NCI-H1092 treated with DMSO at 0.1 percent for 48 hours (cell line): ENCODE measurements around the gene CLEC3B.

Source experiments
- DNase-seq: peaks from one replicate; lab custom pipeline; 2025; lab: John Stamatoyannopoulos, UW

CLEC3B gene

DNA sequence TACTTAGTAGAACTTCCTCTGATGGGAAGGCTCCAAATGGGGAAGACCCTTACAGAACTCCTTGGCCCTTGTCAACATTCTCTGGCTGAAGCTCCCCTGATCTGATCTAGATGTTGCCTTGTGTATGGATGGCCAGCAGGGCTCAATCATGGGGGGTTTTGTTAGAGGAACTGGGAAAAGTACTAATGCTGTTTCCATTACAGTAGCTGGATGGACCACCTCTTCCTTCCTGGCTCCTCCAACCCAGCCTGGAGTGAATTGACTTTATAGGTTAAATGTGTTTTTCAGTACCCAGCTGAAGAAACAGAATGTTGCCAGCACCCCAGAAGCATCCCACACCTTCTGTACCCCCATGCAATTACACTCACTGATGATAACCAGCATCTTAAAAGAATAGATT, 22.7 kb upstream of the CLEC3B start:
- no peak for DNase-seq

DNA sequence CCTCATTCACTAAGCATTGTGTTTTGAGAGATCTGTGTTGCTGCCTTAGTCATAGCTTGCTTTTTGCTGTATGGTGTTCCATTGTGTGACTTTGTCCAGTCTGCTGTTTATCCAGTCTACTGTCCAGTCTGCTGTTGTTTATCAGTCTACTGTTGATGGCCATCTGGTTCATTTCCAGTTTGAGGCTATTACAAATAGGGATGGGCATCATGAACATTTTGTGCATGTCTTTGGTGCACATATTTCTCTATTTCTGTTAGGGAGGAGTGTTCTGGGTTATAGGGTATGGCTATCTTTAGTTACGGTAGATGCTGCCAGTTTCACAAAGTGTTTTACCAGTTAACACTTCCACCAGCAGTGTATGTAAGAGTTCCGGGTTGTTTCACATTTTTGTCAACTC, 22.2 kb upstream of the CLEC3B start:
- DNase-seq = no peak

DNA sequence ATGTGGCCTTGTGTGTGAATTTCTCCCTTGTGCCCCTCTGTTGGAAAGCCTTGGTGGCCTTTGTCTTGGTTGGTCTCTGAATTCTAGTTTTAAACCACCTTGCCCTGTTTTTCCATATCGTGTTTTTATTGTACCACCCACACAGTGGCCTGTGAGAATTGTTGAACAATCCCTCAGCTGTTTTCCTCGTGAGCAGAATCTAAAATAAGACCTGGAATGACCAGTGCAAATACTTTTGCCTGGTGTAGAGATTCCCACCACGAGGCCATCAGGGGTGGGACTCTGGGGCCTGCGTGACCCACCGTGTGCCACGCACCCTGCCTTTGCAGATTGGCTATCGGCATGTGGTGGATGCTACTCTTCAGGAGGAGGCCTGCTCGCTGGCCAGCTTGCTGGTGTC, 19.0 kb upstream of the CLEC3B start:
- DNase-seq = no peak

DNA sequence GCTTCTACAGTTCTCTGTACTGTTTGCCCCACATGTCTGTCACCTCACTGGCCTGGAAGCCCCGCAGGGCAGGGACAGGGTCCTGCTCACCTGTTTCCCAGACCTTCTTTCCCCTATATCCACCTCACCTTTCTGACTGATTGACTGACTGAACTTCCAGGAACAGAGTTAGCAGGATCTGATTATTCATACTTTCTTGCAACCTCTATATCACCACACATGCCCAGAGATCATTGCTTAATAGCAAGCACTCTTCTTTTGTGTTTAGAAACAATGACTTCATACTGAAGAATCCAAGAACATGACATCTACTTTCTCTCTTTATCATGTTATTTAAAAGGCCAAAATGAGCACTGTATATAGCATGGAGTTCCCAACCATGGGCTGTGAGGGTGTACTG, 18.0 kb upstream of the CLEC3B start:
- no peak for DNase-seq

DNA sequence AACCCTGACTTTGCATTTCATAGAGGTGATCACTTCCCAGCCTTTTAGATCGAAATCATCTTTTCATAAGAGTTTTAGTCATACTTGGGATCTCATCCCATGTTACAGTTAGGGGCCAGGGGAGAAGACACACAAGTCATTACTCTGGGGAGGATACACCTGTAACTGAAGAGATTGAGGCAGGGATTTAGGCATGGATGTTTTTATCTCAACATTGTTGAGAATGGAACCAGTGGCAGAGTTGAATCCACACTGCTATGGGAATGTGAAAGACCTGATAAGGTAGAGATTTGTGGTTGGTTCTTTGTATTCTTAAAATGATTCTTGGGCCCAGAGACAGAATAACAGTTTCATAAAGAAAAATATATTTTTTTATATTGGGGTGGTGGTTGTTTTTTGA, 16.2 kb upstream of the CLEC3B start:
- DNase-seq = no peak

DNA sequence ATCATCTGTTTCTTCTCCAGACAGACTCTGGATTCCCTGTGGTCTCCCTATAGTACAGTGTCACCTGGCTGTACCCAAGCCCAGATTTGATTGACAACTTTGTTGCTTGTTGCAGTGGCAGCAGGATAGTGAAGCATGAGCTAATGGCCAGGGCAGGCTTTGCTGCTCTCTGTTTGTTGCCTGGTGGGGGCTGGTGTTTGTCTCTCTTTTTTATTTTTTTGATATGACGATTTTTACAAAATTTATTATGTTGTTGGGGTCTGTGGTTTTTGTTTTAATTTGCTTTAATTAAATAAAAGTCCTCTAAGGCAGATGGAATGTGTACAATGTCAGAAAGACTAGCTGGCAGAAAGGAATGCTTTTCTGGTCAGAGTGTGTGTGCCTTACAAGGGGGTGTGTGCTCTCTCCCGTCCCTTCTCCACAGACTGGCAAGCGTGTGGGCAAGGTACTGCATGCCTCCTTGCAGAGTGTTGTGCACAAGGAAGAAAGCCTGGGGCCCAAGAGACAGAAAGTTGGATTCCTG, 15.2 kb upstream of the CLEC3B start:
- no peak for DNase-seq

DNA sequence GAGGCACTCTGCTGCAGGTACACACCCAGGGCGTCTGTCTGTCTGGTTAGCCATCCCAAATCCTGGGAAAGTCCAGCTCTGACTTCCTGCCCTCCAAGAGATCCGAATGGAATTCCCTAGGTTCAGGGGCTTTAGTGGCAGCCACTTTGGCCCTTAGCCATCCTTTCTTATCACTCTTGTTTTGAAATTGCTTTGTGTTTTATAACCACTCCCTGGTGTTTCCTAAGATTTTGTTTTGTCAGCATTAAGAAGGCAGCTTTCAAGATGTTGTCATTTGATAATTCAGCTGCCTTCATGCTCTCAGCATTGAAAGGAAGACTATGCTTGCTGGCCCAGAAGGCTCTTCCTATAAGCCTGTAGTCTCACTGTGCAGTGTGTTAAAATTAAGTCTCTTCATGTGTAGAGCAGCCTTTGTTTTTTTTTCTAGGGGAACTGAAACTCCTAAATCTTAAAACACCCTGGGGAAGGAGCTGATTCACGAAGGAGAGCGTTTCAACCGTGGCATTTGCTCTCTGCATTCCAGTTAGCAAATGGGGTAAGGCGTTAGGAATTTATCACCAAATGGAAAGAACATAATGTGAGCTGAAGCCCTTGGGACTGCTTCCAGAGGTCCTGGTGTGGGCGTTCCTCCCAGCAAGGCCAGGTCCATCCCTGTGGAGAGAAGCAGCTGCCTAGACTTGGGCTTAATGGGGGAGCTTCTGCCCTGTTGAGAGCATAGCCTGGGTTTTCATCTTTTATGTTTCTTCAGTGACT, 14.2 kb upstream of the CLEC3B start:
- no peak for DNase-seq

DNA sequence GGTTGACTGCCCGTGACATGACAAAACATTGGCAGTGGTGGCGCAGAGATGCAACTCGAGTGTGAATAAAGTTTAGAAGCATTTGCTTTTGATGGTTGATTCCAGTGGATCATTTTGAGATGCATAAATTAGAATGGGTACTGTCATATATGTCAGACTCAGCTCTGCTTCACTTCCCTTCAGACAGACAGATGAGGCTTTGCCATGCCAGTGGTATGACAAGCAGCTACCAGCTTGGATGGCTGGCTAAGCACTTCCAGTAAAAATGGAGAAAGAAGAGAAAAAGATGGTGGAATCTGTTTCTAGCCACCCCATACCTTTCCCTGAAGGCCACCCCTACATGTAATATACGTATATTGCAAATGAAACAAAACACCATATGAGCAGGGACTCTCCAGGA, 13.5 kb upstream of the CLEC3B start:
- DNase-seq = no peak

DNA sequence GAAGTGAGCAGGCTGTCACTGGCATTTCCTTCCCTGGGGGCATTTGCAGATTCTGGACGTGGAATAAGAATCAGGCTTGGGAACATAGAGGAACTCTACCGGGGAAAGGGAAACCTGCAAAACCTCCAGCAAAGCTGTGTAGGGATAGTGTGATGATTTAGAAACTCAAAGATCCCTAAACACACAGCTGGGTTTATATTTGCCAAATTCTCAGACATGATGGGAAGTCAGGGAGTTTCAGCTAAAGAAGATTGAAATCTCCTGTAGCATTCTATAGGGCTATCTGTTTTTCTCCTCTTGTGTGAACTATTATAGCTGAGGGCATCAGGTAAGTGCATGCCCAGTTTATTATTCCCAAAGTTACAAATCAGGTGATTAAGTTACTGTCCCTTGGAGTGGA, 9.2 kb upstream of the CLEC3B start:
- no peak for DNase-seq

DNA sequence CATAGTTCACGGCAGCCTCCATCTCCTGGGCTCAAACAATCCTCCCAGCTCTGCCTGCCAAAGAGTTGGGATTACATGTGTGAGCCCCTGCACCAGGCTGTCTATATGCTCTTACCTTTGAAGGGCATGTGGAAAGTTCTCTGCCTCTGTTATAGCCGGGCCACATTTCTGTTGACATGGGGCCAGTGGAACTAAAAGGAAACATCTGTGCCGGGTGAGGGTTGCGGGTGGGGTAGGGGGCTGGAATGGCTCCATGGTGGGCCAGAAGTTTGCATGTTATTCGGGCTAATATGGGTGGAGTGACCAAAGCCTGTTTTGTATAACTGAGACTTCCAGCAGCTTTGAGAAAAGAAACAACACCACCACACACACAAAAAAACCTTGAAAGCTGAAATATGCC, 8.3 kb upstream of the CLEC3B start:
- no peak for DNase-seq

DNA sequence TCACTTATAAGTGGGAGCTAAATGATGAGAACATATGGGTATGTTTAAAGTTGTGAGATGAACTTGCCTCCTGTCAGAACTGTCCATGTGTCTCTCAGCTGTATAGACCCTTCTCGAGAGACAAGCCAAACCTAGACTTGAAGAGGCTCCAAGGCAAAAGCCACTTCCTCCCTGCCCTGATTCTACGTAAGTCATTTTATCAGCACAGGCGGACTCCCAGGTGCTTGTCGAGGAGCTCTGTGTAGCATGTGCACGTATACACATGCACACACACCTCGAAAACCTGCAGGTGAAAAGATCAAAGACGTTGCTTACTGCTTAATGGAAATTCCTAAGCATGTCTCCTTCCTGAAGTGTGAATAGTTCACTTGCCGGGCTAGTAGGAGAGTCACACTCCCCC, 5.6 kb upstream of the CLEC3B start:
- DNase-seq = no peak

DNA sequence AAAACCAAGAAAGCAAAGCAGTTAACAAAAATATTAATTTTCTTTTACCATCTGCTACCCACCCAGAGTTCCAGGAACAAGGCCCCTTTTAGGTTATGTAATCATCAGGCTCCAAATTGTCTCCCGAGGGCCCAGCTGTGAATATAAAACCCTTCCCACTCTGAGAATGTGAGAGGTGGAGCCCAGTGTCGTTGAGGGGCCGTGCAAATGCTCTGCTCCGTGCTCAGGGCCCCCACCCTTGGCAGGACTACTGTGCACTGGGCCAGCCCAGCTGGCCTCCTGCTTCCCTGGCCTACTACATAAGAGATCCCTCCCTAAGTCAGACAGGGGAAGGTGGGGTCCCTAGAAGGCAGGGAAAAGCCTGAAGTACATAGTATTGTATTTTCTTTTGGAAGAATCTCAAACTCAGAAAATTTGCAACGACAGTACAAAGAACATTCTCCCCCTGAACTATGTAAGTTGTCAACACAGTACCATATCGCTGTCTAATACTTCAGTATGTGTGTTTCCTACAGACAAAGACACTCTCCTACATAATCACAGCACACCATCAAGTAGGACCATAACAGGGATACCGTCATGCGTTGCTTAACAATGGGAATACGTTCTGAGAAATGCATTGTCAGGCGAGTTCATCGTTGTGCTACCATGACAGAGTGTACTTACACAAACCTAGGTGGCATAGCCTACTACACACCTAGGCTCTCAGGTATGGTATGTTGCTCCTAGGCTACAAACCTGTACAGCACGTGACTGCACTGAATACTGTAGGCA, 4.4 kb upstream of the CLEC3B start:
- no peak for DNase-seq

DNA sequence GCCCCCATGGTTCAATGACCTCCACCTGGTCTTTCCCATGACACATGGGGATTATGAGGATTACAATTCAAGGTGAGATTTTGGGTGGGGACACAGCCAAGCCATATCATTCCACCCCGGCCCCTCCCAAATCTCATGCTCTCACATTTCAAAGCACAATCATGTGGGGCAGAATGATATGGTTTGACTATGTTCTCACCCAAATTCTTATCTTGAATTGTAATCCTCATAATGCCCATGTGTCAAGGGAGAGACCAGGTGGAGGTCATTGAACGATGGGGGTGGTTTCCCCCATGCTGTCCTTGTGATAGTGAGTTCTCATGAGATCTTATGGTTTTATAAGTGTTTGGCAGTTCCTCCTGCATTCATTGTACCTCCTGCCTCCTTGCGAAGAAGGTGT, 2.4 kb upstream of the CLEC3B start:
- DNase-seq = no peak

DNA sequence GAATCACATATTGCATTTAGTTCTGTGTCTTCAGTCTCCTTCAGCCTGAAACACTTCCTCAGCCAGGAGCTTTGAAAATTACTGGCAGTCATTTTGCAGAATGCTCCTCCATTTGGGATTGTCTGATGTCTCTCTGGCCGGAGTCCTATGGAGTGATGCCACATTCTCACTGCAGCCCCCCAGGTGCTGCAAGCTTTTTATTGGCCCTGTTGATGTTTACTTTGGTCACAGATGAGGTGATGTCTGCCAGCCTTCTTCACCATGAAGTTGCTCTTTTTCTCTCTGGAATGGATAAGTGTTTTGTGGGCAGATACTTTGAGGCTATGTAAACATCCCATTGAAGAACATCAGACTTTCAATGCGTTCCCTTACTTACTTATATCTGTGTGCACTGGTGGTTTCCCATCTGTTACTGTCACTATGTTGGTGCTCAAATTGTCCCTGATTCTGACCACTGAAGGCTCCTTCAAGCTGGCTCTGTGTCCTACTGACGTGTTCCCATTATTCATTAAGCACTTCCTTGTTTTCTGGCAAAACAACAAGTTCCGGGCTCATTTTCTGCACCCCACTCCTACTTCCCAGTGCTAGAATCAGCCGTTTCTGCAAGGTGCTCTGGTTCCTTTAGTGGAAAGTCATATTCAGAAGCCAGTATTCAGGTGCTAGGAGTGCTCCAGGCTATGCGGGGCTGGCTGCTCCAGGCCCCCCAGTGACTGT, 1.4 kb upstream of the CLEC3B start:
- DNase-seq = no peak

DNA sequence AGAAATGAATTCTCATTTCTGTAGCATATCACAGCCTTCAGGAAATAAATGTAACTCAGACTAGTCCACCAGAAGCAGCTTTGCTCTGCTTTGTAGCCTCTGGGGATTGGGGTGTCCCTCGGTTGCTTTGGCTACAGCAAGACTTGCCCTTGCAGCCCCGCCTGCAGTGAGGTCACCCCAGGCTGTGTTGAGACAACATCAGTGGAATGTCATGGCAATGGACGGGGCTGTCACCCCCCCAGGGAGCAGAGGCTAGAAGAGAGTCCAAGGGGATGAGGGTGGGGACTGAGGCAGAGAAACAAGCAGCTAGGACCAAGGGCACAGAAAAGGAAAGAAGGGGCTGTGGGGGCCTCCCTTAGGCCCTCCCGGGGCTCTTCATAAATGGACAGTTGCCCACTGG, 854 bp downstream of the CLEC3B start:
- DNase-seq = no peak

DNA sequence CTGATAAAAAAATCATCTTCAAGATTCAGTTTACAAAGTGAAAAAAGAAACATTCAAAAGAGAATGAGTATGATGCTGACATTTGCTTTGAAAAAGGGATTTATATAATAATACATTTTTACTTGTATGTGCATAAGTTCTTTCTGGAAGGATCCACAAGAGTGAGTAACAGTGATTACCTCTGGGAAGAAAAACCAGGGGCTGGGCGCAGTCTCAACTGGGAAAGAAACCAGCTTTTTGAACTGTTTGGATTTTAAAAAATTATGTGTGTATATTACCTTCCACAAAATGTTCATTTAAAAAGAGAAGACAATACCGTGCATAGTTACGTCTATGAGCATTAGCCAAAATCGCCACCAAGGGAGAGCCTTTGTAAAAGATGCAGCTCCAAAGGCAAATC, 1.3 kb downstream of the CLEC3B start:
- no peak for DNase-seq

DNA sequence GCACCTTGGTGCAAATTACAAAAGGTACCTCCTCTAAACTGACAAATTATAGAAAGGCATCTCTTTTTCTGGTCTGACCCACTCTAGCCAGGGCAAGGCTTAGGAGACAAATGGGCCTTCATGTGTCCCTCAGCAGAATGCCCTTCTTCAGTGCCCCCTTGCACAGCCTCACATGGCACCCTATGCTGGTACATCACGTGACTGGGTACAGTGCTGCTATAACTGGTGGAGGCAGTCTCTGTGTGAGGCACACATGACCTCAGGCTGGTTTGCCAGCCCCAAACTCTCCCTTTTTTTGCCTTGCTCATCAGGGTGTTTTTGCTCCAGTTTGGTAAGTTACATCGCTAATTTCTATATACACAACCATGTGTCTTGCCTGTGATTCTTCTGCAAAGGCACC, 3.1 kb downstream of the CLEC3B start:
- DNase-seq = no peak

DNA sequence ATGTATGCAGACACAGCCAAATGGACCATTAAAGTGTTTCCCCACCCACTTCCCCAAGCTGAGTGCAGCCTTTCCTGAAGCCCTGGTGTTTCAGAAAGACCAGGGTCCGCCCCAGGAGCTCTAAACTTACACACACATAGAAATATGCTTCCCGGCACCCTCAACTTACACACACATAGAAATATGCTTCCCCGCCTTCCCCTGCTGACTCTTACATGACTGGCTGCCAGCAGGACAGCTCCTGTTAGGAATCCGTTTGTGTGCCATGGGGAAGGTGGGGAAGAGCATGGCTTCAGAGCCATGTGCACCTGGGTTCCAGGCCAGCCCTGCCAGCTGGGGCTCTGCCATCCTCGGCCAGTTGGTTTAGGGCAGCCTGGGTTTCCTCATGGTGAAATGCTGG, 3.6 kb downstream of the CLEC3B start:
- no peak for DNase-seq

DNA sequence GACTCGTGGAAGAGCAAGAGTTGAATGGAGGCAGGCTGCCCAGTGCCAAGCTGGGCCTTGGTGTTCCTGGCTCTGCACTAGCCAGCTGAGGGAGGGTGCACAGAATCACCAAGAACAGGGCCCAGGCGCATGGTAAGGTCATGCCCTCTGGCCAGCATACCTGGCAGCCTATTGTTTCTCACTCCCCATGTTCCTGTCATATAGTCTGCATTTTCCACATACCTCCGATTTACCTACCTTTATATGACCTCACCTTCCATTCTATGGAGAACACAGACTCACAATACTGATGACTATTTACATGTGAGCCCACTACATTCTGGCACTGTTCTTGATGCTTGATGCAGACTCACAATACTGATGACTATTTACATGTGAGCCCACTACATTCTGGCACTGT, 5.4 kb downstream of the CLEC3B start:
- DNase-seq = no peak

DNA sequence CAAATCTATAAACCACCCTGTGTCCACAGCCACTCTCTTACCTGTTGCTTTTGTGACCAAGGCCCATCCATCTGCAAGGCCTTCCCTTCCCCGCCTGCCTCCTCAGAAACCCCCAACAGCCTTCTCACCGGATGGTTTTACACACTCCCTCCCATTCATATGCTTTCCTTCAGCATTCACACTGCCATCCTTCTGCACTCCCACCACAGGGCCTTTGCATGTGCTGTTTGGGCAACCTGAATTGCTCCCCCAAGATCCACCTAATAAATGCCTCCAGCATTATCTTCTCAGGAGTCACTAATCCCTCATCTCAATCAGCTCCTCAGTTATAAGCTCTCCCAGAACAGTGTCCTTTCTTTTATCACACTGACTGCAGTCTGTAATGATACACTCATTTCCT, 6.0 kb downstream of the CLEC3B start:
- no peak for DNase-seq

DNA sequence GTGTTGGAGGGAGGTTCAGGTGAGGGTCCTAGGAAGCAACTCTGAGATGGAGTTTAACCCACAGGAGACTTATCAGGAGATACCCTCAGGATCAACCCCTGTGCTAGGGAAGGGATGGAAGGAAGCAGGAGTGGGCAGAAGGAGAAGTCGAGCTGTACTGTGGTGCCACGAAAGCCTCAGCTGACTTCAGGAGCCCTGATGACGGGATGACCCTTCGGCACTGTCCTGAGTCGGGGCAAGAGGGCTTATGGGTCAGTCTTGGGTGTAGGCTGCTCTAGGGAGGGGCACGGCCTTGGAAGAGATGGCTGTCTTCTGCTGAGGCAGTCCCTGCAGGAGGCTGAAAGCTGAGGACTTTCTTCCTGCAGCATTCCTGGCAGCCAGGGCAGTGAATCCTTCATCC, 7.7 kb downstream of the CLEC3B start:
- DNase-seq = no peak

DNA sequence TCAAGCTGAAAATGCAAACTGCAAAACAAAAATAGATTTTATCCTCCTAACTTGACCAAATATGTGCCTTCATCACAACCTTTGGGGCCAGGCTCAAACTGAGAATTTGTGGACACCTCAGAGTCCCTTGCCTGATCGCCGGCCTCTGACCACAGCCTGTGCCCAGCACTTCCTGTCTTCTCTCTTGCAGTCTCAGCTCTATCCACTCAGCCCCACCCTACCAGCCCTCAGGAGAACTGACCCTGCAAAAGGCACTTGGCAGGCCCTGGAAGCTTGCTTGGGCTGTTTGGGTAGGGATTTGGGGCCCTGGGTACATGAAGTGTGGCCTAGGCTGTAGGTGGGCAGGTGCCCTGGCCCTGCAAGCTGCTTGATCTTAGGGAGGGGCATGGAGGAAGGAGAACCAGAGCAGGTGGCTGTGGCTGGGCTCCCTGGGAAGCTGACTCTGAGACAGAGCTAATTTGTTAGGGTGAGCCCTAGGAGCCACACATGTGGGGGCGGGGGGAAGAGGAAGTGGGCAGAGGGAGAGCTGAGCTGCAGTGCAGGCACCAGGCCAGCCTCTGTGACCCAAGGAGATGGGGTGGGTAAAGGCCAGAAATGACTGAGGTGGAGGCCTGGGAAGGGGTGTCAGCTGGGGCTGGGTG, 8.6 kb downstream of the CLEC3B start:
- DNase-seq = no peak
